Activated CD4-positive, CD25-positive, alpha-beta regulatory T cell treated with anti-CD3 and anti-CD28 coated beads, Interleukin-2, amount 50 U/mL, for 72 hours (primary cell): ENCODE results near the gene SEPTIN2.
A peak's percentile ranks its signal among the peaks of the same experiment; 100 is the strongest.
"Not testable (repeated sequence)": the region's sequence is repeated elsewhere in the genome, so short reads cannot be mapped to it uniquely, and the experiment has no call there.

Experiments
- DNase-seq: peaks from one replicate; pipeline ENCODE4 v3.0.0; 2021

Gene SEPTIN2

GRCh38 chr2:241354668-241355658 lies 39.2 kb downstream of the SEPTIN2 start:
- peak; percentile 63 for DNase-seq

- peak; percentile 94 for DNase-seq
These were observed 40.5 kb downstream of the SEPTIN2 start, which contains the start of gene FARP2 for GRCh38 chr2:241355983-241356870. TSS of gene FARP2 (plus strand) at chr2:241356285. CDS start at chr2:241373108, 16,823 bp downstream.

GRCh38 chr2:241356871-241357260 lies 41.1 kb downstream of the SEPTIN2 start:
- DNase-seq, result no peak

- DNase-seq, result no peak
These were observed 41.8 kb downstream of the SEPTIN2 start for GRCh38 chr2:241357531-241357930.

- no peak for DNase-seq
These were observed 42.7 kb downstream of the SEPTIN2 start for GRCh38 chr2:241358470-241358869.

GRCh38 chr2:241359481-241360045 lies 43.8 kb downstream of the SEPTIN2 start:
- DNase-seq, result no peak

DNA sequence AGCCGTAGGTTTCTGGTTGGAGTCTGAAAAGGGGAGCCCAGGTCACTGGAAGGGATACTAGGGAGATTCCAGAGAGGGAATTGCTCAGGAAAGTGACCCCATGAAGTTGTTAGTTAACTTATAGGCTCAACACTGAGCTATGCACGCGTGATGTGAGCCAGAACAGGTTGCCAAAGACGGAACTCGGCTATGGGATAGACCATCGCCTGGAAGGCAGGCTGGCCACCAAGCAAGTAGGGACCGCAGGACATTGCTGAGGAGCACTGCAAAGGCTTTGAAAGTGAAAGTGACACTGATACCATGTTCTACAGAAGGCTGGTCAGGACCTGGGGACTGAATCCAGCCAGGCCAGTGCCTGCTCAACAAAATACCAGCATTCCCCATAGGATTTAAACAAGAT lies 47.7 kb downstream of the SEPTIN2 start:
- no peak for DNase-seq

- no peak for DNase-seq
These were observed 49.1 kb downstream of the SEPTIN2 start for GRCh38 chr2:241364781-241365180.

GRCh38 chr2:241366678-241367077 lies 51.0 kb downstream of the SEPTIN2 start:
- DNase-seq, result no peak

DNA sequence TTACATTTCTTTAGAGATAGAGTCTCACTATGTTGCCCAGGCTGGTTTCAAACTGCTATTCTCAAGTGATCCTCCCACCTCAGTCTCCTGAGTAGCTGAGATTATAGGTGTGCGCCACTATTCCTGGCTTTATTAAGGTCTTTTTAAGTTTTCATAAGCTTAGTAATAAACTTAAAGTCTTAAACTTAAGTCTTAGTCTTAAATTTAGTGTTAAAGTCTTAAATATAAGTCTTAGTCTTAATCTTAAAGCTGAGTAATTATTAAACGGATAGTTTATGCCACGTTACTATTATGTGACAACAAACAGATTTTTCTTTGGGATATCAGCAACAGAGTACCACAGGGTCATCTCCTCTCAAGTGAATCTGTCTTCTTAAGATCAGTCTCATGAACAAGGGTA lies 52.9 kb downstream of the SEPTIN2 start:
- no peak for DNase-seq

DNA sequence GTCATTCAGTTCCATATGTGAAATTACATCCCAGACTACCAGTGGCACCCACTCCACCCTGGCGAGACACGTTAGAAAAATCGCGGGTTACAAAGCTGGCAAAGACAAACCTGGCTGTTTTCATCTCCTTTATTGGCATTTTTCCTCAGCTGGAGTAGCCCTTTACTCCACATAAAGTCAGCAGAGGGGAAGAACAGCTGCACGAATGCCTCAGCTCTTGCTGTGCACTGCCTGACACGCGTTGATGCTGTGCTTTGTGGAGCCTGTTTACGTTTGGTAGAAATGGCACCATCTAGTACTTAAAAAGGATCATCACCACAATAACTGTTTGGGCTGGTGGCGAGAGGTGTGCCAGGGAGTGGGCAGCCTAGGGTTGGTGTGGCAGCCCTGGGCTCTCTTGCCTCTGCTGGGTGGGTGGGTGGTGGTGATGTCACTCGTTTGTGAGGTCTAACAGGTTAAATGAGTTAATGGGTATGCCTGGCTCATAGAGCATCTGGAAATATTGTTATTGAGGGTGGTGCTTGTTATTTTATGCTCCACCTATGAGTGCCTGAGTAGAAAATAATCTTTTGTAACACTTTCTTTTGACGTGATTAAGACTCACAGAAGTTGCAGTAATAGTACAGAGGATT lies 56.8 kb downstream of the SEPTIN2 start:
- DNase-seq, result no peak

DNA sequence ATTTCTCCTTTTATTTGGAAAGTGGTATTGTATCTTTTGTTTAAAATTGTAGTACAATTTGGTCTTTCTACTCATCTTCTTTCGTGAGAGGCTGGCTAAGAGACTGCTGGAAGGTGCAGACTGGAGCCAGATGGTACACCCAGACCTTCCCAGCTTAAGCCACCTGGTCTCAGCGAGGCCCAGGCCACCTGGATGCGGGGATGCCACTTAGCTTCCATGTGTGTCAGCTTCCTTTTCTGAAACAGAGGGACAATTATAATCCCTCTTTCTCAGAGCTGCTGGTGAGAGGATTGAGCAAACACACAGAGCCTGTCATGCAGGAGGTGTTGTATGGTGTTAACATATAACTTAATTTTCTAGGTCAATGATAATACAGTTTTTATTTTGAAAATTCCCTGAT lies 57.7 kb downstream of the SEPTIN2 start:
- DNase-seq, result no peak

- not testable (repeated sequence) for DNase-seq
These were observed 58.2 kb downstream of the SEPTIN2 start for GRCh38 chr2:241373906-241374305.

- DNase-seq, result no peak
These were observed 59.6 kb downstream of the SEPTIN2 start for GRCh38 chr2:241375300-241375699.

DNA sequence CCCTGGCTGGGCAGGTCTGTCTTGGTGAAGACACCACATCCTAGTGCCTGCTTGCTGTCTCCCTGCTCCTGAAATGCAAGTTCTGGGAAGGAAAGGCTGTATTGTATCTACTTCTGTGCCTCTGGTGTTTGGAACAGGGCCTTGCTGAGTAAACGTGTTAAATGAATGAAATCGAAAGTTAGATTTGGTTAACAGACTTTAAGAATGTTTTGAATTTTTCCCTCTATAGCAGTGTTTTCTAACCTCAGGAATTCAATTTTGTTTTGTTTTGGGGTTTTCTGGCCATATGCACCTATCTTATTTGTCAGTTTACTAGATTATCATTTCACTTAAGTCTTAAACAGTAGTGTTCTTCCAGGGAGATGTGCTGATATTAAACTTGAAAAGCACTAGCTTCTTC lies 61.1 kb downstream of the SEPTIN2 start:
- DNase-seq, result no peak

DNA sequence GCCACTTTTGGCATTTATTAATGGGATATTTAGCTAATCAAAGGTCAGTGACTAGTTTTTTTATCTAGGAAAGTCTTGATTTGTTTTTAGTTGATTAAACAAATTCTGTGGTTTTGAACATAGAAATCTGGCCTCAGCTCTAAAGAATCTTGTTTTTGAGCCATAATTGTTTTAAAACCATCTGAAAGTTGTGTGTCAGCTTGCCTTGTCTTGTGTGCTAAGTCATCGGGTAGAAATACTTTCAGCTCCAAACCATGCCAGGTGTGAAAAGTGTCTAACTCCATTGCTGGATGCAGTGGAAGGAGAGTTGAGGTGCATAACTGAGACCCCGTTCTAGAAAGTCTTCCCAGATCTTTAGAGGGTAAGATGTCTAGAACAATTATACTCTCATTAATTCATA lies 63.1 kb downstream of the SEPTIN2 start:
- DNase-seq, result no peak

GRCh38 chr2:241379481-241380480 lies 64.1 kb downstream of the SEPTIN2 start:
- no peak for DNase-seq

DNA sequence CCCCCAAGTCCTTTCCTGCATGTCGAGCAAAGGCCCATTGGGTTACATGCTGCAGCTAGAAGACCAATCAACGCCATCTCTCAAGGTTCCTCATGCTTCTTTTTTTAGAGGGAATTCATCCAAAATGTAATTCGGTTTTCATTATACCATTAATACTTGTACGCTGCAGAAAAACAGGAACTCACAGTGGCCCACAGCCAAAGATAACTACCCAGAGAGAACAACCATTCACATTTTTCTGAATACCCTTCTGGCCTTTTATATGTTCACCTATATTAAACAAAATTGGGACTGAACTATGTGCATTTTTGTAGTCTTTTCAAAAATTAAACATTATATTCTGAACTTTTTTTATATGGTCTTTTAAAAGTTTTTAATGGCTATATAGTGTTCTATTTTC lies 66.1 kb downstream of the SEPTIN2 start:
- DNase-seq, result no peak

DNA sequence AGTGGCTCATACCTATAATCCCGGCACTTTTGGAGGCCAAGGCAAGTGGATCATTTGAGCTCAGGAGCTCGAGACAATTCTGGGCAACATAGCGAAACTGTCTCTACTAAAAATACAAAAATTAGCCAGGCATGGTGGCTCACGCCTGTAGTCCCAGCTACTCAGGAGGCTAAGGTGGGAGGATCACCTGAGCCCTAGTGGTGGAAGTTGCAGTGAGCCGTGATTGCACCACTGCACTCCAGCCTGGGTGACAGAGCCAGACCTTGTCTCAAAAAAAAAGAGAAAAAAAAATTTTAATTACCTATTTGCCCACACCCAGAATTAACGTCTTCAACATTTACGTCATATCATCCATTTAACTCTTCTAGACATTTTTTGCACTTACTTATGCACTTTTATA lies 69.7 kb downstream of the SEPTIN2 start:
- not testable (repeated sequence) for DNase-seq

GRCh38 chr2:241386519-241386918 lies 70.8 kb downstream of the SEPTIN2 start:
- DNase-seq, result no peak

DNA sequence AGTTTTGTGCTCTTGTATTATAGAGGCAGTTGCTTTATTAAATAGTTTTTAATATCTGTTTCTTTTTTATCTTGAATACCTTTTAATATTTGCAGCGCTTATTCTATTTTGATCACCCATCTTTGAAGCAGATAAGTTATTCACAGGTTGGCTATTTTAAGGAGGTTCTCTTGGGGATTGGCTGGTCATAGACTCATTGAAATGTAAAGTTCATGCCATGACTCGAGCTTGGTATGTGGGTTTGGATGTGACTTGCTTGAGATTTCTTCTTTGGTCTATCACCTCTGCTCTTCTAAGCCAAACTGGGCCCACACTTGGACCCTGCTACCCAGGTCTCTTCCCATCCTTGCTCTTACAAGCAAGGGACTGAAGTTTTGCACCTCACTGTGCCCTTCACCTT lies 74.0 kb downstream of the SEPTIN2 start:
- no peak for DNase-seq
